HL-60 (cell line): ENCODE results near the gene MYRIP.

Experiments
- GABPA ChIP-seq: IDR thresholded peaks from 2 replicates; pipeline ENCODE4 v1.6.1; 2012; ENCODE audit warnings: low read depth
- POLR2AphosphoS5 ChIP-seq: IDR thresholded peaks from 2 replicates; pipeline ENCODE4 v1.6.1; 2012; ENCODE audit warnings: low read depth
- SPI1 ChIP-seq: IDR thresholded peaks from 2 replicates; pipeline ENCODE4 v1.6.1; 2012; ENCODE audit warnings: low read depth, mild to moderate bottlenecking, borderline replicate concordance
- TF ChIP-seq, protein P1 (sequence below): IDR thresholded peaks from one replicate; pipeline ENCODE4 v1.5.1; 2011; ENCODE audit warnings: low read length, control low read depth, inconsistent platforms; ENCODE audit not compliant: insufficient read depth
- TF ChIP-seq, protein P2 (sequence below): IDR thresholded peaks from 2 replicates; pipeline ENCODE4 v1.6.1; 2012; ENCODE audit warnings: low read depth; ENCODE audit not compliant: insufficient replicate concordance

DNA sequence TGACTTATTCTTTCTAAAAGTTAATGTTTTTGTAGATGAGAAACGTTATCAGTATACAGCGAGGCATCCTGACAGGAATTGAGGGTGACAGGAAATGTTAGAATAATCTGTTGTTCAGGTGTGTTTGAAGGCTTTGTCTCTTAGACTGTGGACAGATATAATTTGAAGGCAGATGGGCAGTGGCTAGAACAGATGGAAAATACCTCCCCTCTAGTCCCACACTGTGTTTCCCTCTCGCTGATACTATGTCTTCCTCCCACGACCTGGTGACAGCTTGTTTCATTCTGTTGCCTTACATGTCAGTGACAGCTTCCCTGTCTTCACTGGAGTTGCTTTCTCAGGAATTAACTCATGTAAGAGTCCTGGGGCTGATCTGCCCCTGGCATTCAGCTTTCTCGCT is 125.3 kb downstream of the MYRIP start:
- TF ChIP-seq, protein P1, sequence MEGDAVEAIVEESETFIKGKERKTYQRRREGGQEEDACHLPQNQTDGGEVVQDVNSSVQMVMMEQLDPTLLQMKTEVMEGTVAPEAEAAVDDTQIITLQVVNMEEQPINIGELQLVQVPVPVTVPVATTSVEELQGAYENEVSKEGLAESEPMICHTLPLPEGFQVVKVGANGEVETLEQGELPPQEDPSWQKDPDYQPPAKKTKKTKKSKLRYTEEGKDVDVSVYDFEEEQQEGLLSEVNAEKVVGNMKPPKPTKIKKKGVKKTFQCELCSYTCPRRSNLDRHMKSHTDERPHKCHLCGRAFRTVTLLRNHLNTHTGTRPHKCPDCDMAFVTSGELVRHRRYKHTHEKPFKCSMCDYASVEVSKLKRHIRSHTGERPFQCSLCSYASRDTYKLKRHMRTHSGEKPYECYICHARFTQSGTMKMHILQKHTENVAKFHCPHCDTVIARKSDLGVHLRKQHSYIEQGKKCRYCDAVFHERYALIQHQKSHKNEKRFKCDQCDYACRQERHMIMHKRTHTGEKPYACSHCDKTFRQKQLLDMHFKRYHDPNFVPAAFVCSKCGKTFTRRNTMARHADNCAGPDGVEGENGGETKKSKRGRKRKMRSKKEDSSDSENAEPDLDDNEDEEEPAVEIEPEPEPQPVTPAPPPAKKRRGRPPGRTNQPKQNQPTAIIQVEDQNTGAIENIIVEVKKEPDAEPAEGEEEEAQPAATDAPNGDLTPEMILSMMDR = no peak
- no peak for TF ChIP-seq POLR2AphosphoS5
- TF ChIP-seq GABPA = no peak
- TF ChIP-seq, protein P2, sequence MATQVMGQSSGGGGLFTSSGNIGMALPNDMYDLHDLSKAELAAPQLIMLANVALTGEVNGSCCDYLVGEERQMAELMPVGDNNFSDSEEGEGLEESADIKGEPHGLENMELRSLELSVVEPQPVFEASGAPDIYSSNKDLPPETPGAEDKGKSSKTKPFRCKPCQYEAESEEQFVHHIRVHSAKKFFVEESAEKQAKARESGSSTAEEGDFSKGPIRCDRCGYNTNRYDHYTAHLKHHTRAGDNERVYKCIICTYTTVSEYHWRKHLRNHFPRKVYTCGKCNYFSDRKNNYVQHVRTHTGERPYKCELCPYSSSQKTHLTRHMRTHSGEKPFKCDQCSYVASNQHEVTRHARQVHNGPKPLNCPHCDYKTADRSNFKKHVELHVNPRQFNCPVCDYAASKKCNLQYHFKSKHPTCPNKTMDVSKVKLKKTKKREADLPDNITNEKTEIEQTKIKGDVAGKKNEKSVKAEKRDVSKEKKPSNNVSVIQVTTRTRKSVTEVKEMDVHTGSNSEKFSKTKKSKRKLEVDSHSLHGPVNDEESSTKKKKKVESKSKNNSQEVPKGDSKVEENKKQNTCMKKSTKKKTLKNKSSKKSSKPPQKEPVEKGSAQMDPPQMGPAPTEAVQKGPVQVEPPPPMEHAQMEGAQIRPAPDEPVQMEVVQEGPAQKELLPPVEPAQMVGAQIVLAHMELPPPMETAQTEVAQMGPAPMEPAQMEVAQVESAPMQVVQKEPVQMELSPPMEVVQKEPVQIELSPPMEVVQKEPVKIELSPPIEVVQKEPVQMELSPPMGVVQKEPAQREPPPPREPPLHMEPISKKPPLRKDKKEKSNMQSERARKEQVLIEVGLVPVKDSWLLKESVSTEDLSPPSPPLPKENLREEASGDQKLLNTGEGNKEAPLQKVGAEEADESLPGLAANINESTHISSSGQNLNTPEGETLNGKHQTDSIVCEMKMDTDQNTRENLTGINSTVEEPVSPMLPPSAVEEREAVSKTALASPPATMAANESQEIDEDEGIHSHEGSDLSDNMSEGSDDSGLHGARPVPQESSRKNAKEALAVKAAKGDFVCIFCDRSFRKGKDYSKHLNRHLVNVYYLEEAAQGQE = no peak
- TF ChIP-seq SPI1 = no peak
